ENCODE data around the gene STK32B. TPM values are rescaled to one million over a fixed set of nuclear protein-coding genes. Genes with fewer than 3 reads are reported as not detected.

STK32B gene
- total and polyA plus RNA-seq, 2 of the 8 experiments (the other 6 are each of a cell fraction or from before 2014, with no cell fraction given): 2.3 to 2.5 TPM

- DNase-seq (ENCODE audit: low read depth in 1 of 2, low spot score in 2 of 2): no peak
- no peak overlapping the region for H2AK5ac ChIP-seq (ENCODE audit: low read depth, low read length)
- no peaks in the 10 kb centered on the region for H3K79me2 ChIP-seq (ENCODE audit: control insufficient read depth in 1 of 2, insufficient read depth in 2 of 2, low read length in 2 of 2)
- H3K23ac ChIP-seq (ENCODE audit: insufficient read length): no peak overlapping the region
- H2BK120ac ChIP-seq (replicated peaks; ENCODE audit: low read depth, low read length): no peak overlapping the region
- no peak for TF ChIP-seq SAP30 (IDR thresholded peaks at IDR 0.05; ENCODE audit: insufficient read depth, insufficient replicate concordance, low read length)
- TF ChIP-seq EZH2 (IDR thresholded peaks at IDR 0.05; ENCODE audit: low read depth, low read length, severe bottlenecking): no peak
- no peak for TF ChIP-seq RXRA (IDR thresholded peaks at IDR 0.05; ENCODE audit: insufficient read depth, low read depth, low read length)
- no peak for TF ChIP-seq CTBP2 (IDR thresholded peaks at IDR 0.05; ENCODE audit: borderline replicate concordance, insufficient read depth, insufficient read length, low read length)
- H3K9me3 ChIP-seq (ENCODE audit: insufficient read depth in 2 of 2, low read depth in 1 of 2, low read length in 1 of 2): no peaks in the 10 kb centered on the region
- H3K79me1 ChIP-seq (ENCODE audit: low read depth, low read length): no peaks in the 10 kb centered on the region
- H2BK20ac ChIP-seq (ENCODE audit: low read length): no peak overlapping the region
- no peak overlapping the region for H3K56ac ChIP-seq (replicated peaks; ENCODE audit: insufficient read length, low read depth, low read length)
- no peak overlapping the region for H3K27ac ChIP-seq (ENCODE audit: low read depth, low read length)
- CTCF ChIA-PET (ENCODE audit: partially characterized antibody): interaction anchor here (0.6 to 1.1 kb wide), 2 partner anchors 7 to 38 kb away, joined by 3 to 5 read pairs; no protein-coding TSS in a partner anchor
- H4K8ac ChIP-seq (ENCODE audit: extremely low read depth, insufficient read depth, low read length): no peak overlapping the region
- no peak overlapping the region for H2AFZ ChIP-seq (ENCODE audit: low read length)
- H3K36me3 ChIP-seq (ENCODE audit: control insufficient read depth in 2 of 4, insufficient read depth in 4 of 4, low read length in 3 of 4): no peaks in the 10 kb centered on the region
- no peak overlapping the region for H3K18ac ChIP-seq (ENCODE audit: extremely low read depth, low read length)
- peaks cover 0 to 2% (median 0%) of the 10 kb centered on the region in 4 experiments; a peak in 1 of 7 replicates for H3K4me1 ChIP-seq (replicated peaks in 1 of 4; ENCODE audit: control insufficient read depth in 3 of 4, insufficient read depth in 4 of 4, low read length in 3 of 4)
- no peak for FAIRE-seq
- H4K5ac ChIP-seq (ENCODE audit: insufficient read length, low read depth, low read length): no peak overlapping the region
- 82% methylated on average over 5 of the region's 5 CpGs; no CpG with 5 or more reads in 1 of the 2 experiments for WGBS, 2 experiments (ENCODE audit: extremely low coverage in 1 of 2, insufficient coverage in 1 of 2, insufficient read length in 1 of 2, insufficient replicate concordance in 2 of 2, low coverage in 1 of 2, low lambda C conversion rate in 2 of 2, missing lambda C conversion rate in 1 of 2)
- H2BK5ac ChIP-seq (ENCODE audit: low read depth, low read length): no peak overlapping the region
- H3K4ac ChIP-seq (replicated peaks; ENCODE audit: insufficient read length, low read depth, low read length): no peak overlapping the region
- H4K20me1 ChIP-seq (replicated peaks in 1 of 2; ENCODE audit: control insufficient read depth in 1 of 2, insufficient read depth in 2 of 2, low read length in 2 of 2): no peaks in the 10 kb centered on the region
- H3K4me2 ChIP-seq (ENCODE audit: insufficient read depth in 1 of 2, low read depth in 2 of 2, low read length in 2 of 2): no peak overlapping the region
- POLR2A ChIA-PET (ENCODE audit: partially characterized antibody): no interaction called here
- no peak overlapping the region for H3K4me3 ChIP-seq (ENCODE audit: extremely low read depth in 1 of 4, insufficient read depth in 2 of 4, low read depth in 3 of 4, low read length in 4 of 4)
- H2BK12ac ChIP-seq (ENCODE audit: low read depth, low read length): no peak overlapping the region
- H2BK15ac ChIP-seq (ENCODE audit: low read length): no peak overlapping the region
- H3K9ac ChIP-seq (replicated peaks in 1 of 4; ENCODE audit: extremely low read depth in 1 of 4, low read depth in 3 of 4, low read length in 3 of 4): no peak overlapping the region
- no peak overlapping the region for H3K14ac ChIP-seq (ENCODE audit: insufficient read length)
- H3K23me2 ChIP-seq (ENCODE audit: low read depth, low read length): no peaks in the 10 kb centered on the region
- no peak overlapping the region for H4K91ac ChIP-seq (replicated peaks; ENCODE audit: insufficient read length, low read length)
- no peaks in the 10 kb centered on the region for H3K27me3 ChIP-seq (replicated peaks in 1 of 4; ENCODE audit: control insufficient read depth in 3 of 4, extremely low read depth in 1 of 4, insufficient read depth in 3 of 4, low read length in 3 of 4)
These were observed 310.7 kb downstream of the STK32B start for GRCh38 chr4:5361968-5362367.

All from H1 (cell line).